GM19324 (cell line): ENCODE results near the gene PLAAT1.

ENCODE experiments used
- ATAC-seq: cut with Tn5 transposase; IDR thresholded peaks from one replicate; pipeline ENCODE4 v1.9.1; 2021; ENCODE audit warnings: mild to moderate bottlenecking, moderate library complexity; ENCODE audit not compliant: unreplicated experiment, low FRiP score

Gene PLAAT1

DNA sequence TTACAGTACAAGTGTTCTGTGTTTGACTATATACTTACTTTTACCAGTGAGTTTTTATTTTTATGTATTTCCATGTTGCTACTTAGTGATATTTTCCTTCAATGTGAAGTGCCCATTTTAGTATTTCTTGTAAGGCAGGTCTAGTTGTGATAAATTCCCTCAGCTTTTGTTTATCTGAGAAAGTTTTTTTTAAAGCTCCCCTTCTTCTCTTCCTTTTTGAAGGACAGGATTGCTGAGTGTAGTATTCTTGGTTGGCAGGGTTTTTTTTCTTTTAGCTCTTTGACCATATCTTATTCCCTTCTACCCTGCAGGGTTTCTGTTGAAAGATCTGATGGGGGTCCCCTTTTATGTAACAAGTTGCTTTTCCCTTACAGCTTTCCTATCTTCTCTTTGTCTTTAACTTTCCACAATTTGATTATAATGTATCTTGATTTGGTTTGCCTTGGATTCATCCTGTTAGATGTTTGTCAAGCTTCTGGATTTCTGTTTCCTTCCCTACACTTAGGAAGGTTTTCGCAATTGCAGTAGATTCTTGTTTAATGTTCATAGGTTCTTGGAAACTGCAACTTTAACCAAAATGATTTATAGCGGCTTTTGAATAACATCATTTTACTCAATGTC is 7.9 kb downstream of the PLAAT1 start:
- ATAC-seq = no peak

DNA sequence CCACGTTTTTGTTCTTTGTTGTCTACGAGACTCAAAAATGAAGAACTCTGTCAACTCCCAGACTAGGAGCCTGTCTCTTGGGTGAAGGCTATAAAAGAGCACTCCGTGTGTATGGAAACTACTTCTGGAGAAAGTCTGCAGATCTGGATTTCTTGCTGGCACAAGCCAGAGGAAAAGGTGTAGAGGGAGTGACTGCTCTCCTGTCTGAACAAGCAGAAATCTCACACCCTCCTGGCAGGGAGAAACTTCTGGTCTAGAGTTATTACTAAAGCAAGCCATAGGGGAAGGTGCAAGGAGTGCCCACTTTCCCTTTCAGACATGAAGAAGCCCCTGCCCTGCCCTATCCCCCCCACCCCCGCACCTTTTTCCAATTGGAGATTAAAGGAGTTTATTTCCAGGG is 9.5 kb downstream of the PLAAT1 start:
- no peak for ATAC-seq

DNA sequence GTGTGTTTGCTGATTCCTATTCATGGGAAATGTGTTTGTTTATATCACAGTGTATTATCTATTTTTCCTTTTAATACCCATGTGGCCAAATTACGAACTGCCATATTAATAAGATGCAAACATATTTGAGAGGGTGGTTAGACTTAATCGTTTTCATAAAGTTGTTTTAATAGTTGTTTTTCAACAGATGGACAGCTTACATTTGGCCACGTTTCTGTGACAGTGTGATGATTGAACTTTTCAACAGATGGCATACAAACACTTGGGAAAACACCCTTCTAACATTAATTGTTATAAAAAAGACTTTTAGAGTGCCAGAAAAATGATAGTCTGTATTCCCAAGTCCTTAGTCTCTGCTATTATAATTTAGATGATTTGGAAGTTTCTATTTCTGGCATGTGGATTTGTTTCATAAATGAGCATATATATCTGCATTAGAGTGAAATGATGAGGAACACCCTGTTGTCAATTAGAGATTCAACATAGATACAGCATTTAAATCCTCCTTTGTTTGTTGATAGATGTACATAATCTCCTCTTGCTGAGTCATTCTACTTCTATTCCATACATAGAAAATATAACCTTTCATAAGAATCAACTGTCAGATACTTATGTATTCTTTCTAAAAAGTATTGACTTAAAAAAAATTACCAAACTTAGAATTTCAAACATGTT is 13.1 kb downstream of the PLAAT1 start:
- no peak for ATAC-seq

DNA sequence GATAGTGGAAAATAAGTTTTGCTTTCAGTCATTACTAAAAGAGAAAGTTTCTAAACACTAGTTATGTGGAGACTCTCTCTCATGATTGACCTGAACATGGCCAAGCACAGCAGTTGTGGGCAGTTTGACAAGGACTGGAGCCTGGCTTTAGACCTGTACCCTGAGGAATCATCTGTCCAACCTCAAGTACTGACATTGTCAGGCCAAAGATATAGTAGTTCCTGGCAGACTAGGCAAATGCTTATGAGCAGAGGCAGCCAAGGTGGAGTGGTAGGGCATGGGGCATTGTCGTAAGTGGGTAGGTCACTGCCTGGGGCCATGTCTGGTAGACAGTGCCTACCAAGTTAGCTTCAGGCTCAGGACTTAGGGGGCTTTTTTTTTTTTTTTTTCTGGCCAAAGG is 20.9 kb downstream of the PLAAT1 start:
- no peak for ATAC-seq

DNA sequence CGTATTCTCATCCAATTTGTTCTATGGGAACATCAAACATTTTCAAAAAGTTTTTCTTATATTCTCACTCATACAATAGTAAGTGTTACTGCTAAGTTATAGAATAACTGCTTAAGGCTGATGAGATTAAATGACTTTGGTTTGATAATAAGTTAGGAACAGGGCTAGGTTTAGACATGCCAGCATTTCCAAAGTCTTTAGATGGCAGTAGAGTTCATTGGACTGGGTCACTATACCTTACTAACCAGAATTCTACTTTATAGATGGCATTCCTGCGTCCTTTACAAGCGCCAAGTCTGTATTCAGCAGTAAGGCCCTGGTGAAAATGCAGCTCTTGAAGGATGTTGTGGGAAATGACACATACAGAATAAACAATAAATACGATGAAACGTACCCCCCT is 21.7 kb downstream of the PLAAT1 start:
- ATAC-seq = no peak

DNA sequence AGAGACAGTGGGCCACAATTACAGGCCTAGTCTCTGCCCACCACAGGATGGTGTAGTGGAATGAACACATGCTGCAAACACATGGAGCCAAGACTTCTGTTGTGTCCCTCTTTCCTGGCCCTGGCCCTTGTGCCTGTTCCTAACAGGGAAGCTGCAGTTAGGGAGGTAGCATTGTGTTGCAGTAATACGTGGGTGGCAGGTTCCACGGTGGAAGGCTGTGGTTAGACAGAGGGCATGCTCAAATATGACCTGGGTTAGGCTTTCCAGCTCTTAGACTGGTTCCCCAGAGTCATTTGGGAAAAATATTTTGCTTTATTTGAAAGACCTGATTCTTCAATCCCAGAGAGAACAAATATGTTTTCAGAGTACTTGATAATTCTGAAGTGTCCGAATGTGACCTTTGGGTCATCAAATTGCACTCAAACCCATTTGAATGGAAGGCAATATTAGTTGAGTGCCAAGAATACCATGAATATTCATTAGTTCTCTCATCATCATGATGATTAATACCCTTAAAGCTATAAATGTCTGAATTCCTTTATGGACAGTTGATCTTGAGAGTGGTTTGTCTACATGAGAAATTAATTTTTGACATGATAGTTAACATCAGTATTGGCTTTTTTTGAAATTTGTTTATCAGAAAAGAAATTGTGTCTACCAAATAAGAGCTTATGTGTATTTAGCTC is 28.5 kb downstream of the PLAAT1 start:
- ATAC-seq = no peak

DNA sequence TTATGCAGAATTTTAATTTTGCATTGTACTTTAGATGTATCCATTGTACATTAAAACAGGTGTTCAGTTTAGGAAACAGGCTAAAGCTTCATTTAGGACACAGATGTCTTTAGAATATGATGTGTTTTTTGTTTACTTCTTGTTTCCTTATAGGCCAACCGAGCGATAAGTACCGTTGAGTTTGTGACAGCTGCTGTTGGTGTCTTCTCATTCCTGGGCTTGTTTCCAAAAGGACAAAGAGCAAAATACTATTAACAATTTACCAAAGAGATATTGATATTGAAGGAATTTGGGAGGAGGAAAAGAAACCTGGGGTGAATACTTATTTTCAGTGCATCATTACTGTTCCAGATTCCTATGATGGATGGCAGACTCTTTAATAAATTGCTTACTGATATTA is 29.4 kb downstream of the PLAAT1 start:
- no peak for ATAC-seq

DNA sequence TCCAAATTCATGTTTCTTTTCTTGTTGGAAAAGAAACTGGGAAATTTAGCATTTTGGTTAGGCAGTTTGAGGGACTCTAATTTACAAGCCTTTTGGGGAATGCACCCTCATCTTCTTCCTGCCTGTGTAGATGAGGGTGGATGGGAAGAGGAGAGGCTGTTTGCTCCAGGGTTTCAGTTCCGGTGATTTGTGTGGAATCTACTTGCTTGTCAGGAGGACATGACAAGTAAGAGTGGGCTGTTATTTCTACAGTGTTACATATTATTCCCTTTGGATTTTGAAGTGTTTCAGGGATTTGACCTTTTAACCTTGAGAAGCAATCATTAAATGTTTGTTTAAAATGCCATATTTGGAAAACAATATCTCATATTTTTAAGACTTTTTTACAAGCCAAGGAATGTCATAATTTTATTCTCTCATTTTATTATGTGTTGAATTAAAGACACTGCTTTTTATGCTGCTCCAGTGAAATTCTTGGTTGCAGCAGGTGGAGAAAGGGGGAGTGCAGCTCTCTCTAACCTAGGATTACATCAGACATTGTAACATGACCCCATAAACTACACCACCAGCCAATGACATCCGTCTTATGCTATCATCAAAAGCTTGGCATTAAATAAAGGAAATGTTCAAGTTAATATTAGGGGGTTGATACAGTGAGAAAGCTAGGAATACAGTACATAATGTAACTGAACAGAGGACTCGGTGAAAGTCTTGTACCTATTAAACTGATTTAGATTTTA is 30.2 kb downstream of the PLAAT1 start:
- no peak for ATAC-seq

DNA sequence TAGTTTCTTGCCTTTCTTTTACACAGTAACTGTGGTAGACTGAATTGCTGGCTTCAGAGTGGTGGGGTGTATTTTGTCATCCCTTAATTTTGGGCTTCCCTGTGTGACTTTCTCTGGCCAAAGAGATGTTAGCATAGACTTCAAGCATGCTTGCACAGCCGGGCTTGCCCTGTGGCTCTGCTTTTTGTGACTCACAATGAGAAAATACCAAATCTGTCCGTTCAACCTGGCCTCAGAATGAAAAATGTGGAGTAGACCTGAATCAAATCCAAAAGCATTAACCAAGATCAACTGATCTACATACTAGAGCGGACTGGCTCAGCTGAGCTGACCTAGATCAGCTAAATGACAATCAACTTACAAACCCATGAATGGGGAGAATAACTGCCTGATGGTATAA is 51.4 kb downstream of the PLAAT1 start:
- no peak for ATAC-seq

DNA sequence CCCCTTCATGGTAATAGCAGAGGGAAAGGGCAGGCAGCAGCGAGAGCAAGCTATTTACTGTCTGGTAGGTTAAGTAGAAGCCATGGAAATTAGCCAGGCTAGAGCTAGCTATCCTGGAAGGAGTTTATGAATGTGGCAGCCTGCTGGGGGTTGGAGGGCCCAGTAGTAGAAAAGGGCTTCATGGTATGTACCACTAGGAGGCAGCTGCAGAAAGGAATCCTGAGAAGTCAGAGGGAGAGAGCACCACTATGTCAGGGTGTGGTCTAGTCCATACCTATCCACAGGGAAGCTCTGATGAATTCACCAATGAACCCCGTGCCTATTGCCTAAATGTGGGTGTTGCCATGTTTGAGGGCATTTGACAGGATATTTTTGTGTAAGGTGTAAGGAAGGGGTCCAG is 55.0 kb downstream of the PLAAT1 start:
- no peak for ATAC-seq

DNA sequence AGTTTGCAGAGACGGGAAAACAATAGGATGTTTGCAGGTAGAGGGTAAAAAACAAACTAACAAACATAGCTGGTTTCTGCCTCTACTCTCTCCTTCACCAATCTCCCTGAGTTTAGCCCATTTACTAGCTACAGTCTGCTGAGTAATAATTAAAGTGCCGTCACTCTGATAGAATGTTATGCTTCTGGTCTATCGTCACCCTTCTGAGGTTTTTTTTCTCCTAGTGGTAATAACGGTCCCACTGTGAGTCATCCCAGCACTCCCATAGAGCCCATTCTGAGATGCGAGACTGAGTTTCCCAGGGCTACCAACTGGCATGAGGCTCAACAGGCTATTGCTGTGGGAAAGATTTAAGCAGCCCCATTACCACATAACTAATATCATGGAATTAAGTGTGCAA is 56.4 kb downstream of the PLAAT1 start:
- ATAC-seq = no peak

DNA sequence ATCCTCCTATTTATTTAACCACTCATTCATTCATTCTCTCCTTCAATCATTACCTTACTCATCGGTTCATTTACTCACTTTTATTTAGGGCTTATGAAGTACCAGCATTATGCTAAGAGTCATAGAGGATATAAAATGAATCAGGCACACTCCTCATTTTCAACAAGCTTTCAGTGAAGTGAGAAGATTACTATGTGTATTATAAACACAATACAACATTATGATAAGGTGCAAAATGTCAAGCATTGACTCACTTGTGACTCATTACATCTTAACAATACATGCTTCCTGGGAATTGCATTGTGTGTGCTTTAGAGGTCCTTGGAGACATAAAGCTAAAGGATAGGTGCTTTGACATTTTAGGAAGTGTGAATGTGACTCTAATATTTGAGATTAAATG is 60.4 kb downstream of the PLAAT1 start:
- ATAC-seq = no peak

DNA sequence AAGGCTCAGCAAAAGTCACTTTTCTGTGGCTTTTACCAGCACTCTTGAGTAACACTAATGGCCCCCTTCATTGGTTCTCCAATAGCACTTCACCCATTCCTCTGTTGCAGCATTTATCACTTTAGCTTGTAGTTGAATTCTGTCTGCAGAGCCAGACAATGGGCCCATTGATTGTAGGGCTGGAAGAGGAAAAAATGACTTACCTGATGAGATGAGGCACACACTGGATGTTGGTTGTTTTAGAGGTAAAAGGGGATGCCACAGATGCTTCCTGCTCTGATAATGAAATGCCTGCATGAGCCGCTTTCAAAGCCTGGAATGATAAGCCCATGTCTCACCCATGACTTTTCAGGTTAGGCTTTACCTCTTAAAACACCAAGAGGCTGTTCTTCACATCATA is 64.3 kb downstream of the PLAAT1 start:
- no peak for ATAC-seq

DNA sequence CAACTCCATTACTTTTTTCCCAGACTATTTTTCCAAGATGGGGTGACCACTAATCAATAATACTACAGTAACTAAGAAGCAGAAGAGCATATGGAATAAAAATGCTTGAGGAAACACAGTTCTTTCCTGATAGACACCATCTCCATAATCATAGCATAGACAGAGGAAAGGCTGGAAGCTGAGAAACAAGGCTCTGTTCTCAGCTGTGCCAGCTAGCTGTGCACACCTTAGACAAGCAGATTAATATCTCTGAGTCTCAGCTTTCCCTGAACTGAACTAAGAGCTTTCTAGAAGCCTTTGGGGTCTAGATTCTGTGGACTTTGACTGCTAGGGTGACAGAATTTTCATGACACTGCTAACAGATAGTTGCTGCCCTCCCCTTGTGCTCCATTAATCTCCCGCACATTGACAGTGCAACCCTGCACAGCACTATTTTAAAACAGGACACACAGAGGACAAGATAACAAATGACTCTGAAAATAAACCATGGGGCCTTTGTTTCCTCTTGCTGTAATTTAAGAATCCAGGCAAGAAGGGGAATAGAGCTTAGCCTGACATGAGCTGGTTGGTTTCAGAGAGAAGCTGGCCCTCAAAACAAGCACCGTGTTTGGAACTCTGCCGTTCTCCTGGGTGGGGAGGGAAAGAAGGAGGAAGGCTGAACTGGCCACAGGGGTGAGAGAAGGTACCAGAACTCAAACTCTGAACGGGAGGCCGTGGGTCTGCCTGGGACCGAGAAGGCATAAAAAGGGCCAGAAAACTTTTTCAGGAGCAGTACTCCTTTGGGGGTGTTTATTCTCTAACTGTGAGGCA is 70.1 kb downstream of the PLAAT1 start:
- no peak for ATAC-seq

DNA sequence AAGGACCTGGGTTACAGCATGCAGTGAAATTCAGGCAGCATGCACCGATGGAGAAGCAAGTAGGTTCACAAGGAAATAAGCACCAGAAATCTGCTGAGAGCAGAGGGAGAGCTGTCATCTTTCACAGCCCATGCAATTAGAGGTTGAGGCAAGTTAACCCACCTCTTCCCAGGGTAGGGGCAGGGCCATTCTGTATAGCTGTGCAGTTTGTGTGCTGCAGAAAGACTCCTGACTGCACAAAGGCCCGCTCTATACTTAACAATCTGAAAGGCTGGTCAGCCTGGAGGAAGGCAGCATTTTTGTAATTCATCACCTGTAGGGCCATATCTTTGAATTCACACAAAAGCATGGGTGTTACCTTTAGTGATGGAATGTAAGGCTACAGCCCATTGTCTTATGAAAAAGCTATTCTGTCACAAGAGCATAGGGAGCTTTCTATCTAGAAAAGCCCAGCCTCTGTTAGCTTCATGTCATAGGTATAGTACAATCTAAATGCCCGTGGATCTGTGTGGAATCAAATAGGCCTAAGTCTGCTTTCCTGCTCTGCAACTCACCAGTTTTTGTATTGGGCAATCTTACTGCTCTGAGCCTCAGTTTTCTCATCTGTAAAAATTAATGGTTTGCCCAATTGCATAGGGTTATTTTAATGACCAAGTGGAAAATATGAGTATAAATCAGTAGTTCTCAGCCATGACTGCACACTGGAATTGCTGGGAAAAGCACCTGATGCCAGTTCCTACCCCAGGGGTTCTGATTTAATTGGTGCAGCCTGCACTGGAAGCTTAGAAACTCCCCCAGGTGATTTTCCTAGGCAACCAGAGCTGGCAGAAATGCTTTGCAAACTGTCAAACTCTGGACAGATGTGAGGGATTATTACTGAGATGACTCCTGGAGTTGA is 72.3 kb downstream of the PLAAT1 start:
- ATAC-seq = no peak

DNA sequence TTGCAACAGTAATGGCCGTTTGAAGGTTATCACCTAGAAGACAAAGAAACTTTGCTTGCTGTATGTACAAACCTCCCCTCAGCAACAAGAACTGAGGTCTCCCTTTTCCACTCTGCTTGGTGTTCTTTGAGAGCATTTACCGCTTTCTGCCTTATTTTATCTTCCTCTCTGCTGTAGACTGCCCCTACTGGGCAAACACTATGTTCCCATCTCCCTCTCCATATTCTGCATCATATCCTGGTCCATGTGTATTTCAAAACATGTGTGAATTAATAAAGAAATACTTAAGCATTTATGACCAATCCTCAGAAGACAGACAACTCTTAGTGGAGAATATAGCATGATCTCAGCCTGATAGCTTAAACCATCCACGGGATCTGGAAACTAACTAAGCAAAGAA is 73.1 kb downstream of the PLAAT1 start:
- no peak for ATAC-seq

DNA sequence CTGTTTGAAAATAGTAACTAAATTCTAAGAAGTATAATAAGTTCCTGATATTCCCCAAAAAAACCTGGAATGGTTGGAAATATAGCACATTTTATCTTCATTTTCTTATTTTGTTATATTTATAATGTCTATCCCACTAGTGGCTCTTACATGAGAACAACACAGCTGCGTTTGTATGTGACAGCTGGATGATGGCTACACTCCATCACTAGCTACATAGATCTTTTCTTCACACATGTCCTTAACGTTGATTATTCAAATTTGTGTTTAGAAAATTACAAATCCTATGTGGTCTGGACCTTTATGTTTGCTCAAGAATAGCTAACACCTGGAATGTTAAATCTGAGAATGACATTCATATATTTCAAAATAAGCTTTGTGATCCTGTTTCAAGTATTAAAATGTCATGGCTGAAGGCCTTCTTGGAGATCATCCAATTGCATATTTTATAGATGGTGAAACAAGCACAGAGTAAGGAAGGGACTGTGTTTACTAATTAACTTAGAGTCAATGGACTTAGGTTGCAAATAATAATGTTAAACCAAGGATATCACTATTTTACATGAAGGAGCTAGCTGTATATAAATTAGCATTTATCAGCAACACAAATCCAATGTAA is 76.8 kb downstream of the PLAAT1 start:
- no peak for ATAC-seq
